HEK293 (cell line): ENCODE results near the gene PLPP6.

Experiments used
- EGR2 ChIP-seq: fragments of 450-650 bp; formaldehyde crosslinking; IDR thresholded peaks from 2 replicates; pipeline ENCODE4 v1.5.1; 2016; ENCODE audit warnings: low read depth, missing biosample characterization, missing genetic modification characterization
- FEZF1 ChIP-seq: fragments of 450-650 bp; formaldehyde crosslinking; IDR thresholded peaks from 2 replicates; pipeline ENCODE4 v1.5.1; 2016; ENCODE audit warnings: missing biosample characterization, missing genetic modification characterization
- GFI1B ChIP-seq: fragments of 450-650 bp; formaldehyde crosslinking; IDR thresholded peaks from 2 replicates; pipeline ENCODE4 v1.5.1; 2016; ENCODE audit warnings: missing biosample characterization, missing genetic modification characterization
- PRDM10 ChIP-seq: fragments of 450-650 bp; formaldehyde crosslinking; IDR thresholded peaks from 2 replicates; pipeline ENCODE4 v1.5.1; 2016; ENCODE audit warnings: missing biosample characterization, missing genetic modification characterization
- PRDM4 ChIP-seq: fragments of 450-650 bp; formaldehyde crosslinking; IDR thresholded peaks from 2 replicates; pipeline ENCODE4 v1.5.1; 2017; ENCODE audit warnings: missing biosample characterization, missing genetic modification characterization
- REST ChIP-seq: fragments of 450-650 bp; formaldehyde crosslinking; IDR thresholded peaks from 2 replicates; pipeline ENCODE4 v1.5.1; 2016; ENCODE audit warnings: missing biosample characterization, missing genetic modification characterization
- TRIM28 ChIP-seq: IDR thresholded peaks from 2 replicates; pipeline ENCODE4 v1.6.1; 2011; ENCODE audit warnings: low read length, control low read depth, borderline replicate concordance
- YY2 ChIP-seq: fragments of 450-650 bp; formaldehyde crosslinking; IDR thresholded peaks from 2 replicates; pipeline ENCODE4 v1.5.1; 2016; ENCODE audit warnings: missing biosample characterization, missing genetic modification characterization
- ZFHX2 ChIP-seq: fragments of 450-650 bp; formaldehyde crosslinking; conservative IDR thresholded peaks from 2 replicates; pipeline ENCODE4 v1.5.1; 2016; ENCODE audit warnings: missing biosample characterization, missing genetic modification characterization
- ZNF10 ChIP-seq: fragments of 450-650 bp; formaldehyde crosslinking; IDR thresholded peaks from 2 replicates; pipeline ENCODE4 v1.5.1; 2017; ENCODE audit warnings: missing biosample characterization, missing genetic modification characterization
- ZNF140 ChIP-seq: fragments of 450-650 bp; formaldehyde crosslinking; IDR thresholded peaks from 2 replicates; pipeline ENCODE4 v1.5.1; 2016; ENCODE audit warnings: missing biosample characterization, missing genetic modification characterization
- ZNF19 ChIP-seq: fragments of 450-650 bp; formaldehyde crosslinking; IDR thresholded peaks from 2 replicates; pipeline ENCODE4; 2016; ENCODE audit warnings: missing biosample characterization, missing genetic modification characterization, low read depth
- ZNF239 ChIP-seq: fragments of 450-650 bp; formaldehyde crosslinking; IDR thresholded peaks from 2 replicates; pipeline ENCODE4 v1.5.1; 2016; ENCODE audit warnings: missing biosample characterization, missing genetic modification characterization
- ZNF350 ChIP-seq: fragments of 450-650 bp; formaldehyde crosslinking; IDR thresholded peaks from 2 replicates; pipeline ENCODE4 v1.5.0; 2017; ENCODE audit warnings: missing biosample characterization, mild to moderate bottlenecking, missing genetic modification characterization
- ZNF362 ChIP-seq: fragments of 450-650 bp; formaldehyde crosslinking; IDR thresholded peaks from 2 replicates; pipeline ENCODE4 v1.5.1; 2016; ENCODE audit warnings: missing biosample characterization, missing genetic modification characterization
- ZNF398 ChIP-seq: fragments of 450-650 bp; formaldehyde crosslinking; IDR thresholded peaks from 2 replicates; pipeline ENCODE4 v1.5.1; 2017; ENCODE audit warnings: missing biosample characterization, missing genetic modification characterization
- ZNF416 ChIP-seq: fragments of 450-650 bp; formaldehyde crosslinking; IDR thresholded peaks from 2 replicates; pipeline ENCODE4 v1.5.1; 2016; ENCODE audit warnings: missing biosample characterization, missing genetic modification characterization
- ZNF426 ChIP-seq: fragments of 450-650 bp; formaldehyde crosslinking; IDR thresholded peaks from 2 replicates; pipeline ENCODE4 v1.5.1; 2017; ENCODE audit warnings: missing biosample characterization, missing genetic modification characterization, mild to moderate bottlenecking, inconsistent platforms, moderate library complexity
- ZNF473 ChIP-seq: fragments of 450-650 bp; formaldehyde crosslinking; IDR thresholded peaks from 2 replicates; pipeline ENCODE4 v1.5.1; 2017; ENCODE audit warnings: missing biosample characterization, missing genetic modification characterization
- ZNF621 ChIP-seq: fragments of 450-650 bp; formaldehyde crosslinking; IDR thresholded peaks from 2 replicates; pipeline ENCODE4 v1.5.1; 2017; ENCODE audit warnings: missing biosample characterization, missing genetic modification characterization
- ZNF660 ChIP-seq: fragments of 450-650 bp; IDR thresholded peaks from 2 replicates; pipeline ENCODE4 v1.5.1; 2018; ENCODE audit warnings: missing biosample characterization, mild to moderate bottlenecking, missing genetic modification characterization
- ZSCAN18 ChIP-seq: fragments of 450-650 bp; formaldehyde crosslinking; IDR thresholded peaks from 2 replicates; pipeline ENCODE4 v1.5.1; 2016; ENCODE audit warnings: missing biosample characterization, missing genetic modification characterization

Gene PLPP6

GRCh38 chr9:4679268-4680172 lies 17.4 kb downstream of the PLPP6 start, which contains the start of gene CDC37L1 (continued):
- TF ChIP-seq PRDM4 (tag by site-specific recombination) (no peak), ZNF660 (tag by site-specific recombination) (no peak; the same call in 1 of the 2 replicates), ZNF416 (tag by site-specific recombination) (no peak), ZNF362 (tag by site-specific recombination) (no peak), ZNF621 (tag by site-specific recombination) (no peak), YY2 (tag by site-specific recombination) (no peak), ZNF473 (no peak), ZNF350 (tag by site-specific recombination) (no peak), GFI1B (no peak), ZNF239 (tag by site-specific recombination) (no peak), ZNF398 (tag by site-specific recombination) (no peak), TRIM28 (peak; percentile 68; the same call in 1 of the 2 replicates), ZNF10 (no peak), ZNF19 (tag by site-specific recombination) (no peak), FEZF1 (tag by site-specific recombination) (no peak), EGR2 (tag by site-specific recombination) (peak; percentile 52), ZFHX2 (tag by site-specific recombination) (peak; percentile 53), REST (tag by site-specific recombination) (no peak), ZNF140 (no peak), ZSCAN18 (tag by site-specific recombination) (no peak), ZNF426 (tag by site-specific recombination) (no peak), PRDM10 (tag by site-specific recombination) (peak; percentile 71)
